ENCODE results near the gene GPC6.

DNA sequence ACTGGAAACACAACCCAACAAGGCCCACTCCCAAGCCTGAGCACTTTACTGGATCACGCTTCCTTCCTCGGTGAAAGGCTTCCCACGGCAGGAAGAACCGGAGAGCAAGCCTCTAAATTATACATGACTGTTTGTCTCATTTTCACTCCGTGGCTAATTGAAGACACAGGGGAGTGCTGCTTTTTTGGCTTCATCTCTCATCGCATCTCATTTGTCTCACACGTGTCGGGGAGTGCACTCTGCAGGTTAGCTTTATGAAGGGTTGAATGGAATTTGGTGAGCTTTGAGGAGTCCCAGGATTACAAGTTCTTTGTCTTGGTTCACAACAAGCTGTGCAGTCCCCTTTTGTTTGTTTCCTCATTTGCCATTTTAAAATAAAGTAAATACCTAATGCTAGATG, 544.6 kb downstream of the GPC6 start:
- TF ChIP-seq, protein P1, sequence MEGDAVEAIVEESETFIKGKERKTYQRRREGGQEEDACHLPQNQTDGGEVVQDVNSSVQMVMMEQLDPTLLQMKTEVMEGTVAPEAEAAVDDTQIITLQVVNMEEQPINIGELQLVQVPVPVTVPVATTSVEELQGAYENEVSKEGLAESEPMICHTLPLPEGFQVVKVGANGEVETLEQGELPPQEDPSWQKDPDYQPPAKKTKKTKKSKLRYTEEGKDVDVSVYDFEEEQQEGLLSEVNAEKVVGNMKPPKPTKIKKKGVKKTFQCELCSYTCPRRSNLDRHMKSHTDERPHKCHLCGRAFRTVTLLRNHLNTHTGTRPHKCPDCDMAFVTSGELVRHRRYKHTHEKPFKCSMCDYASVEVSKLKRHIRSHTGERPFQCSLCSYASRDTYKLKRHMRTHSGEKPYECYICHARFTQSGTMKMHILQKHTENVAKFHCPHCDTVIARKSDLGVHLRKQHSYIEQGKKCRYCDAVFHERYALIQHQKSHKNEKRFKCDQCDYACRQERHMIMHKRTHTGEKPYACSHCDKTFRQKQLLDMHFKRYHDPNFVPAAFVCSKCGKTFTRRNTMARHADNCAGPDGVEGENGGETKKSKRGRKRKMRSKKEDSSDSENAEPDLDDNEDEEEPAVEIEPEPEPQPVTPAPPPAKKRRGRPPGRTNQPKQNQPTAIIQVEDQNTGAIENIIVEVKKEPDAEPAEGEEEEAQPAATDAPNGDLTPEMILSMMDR (IDR thresholded peaks at IDR 0.05; ENCODE audit: insufficient read depth, low read length) = no peak
- TF ChIP-seq POLR2AphosphoS5 (IDR thresholded peaks at IDR 0.05; ENCODE audit: low read depth) = no peak

Measured in HL-60 (cell line).